ENCODE results near the gene LPCAT3.

DNA sequence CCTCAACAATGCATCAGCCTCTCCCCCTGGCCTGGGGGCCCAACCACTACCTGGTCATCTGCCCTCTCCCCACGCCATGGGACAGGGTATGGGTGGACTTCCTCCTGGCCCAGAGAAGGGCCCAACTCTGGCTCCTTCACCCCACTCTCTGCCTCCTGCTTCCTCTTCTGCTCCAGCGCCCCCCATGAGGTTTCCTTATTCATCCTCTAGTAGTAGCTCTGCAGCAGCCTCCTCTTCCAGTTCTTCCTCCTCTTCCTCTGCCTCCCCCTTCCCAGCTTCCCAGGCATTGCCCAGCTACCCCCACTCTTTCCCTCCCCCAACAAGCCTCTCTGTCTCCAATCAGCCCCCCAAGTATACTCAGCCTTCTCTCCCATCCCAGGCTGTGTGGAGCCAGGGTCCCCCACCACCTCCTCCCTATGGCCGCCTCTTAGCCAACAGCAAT, 82.1 kb downstream of the LPCAT3 start:
- no peak for TF ChIP-seq CTCF (conservative IDR thresholded peaks at IDR 0.05; ENCODE audit: low read depth, low read length)
- no peak for TF ChIP-seq EZH2 (IDR thresholded peaks at IDR 0.05; ENCODE audit: low read length, unreplicated experiment)
- TF ChIP-seq EZH2phosphoT487 (IDR thresholded peaks at IDR 0.05; ENCODE audit: borderline replicate concordance, low read length): no peak

All from PC-3 (cell line).